Measurements from ENCODE around the gene TNS4.

TNS4 gene

DNA sequence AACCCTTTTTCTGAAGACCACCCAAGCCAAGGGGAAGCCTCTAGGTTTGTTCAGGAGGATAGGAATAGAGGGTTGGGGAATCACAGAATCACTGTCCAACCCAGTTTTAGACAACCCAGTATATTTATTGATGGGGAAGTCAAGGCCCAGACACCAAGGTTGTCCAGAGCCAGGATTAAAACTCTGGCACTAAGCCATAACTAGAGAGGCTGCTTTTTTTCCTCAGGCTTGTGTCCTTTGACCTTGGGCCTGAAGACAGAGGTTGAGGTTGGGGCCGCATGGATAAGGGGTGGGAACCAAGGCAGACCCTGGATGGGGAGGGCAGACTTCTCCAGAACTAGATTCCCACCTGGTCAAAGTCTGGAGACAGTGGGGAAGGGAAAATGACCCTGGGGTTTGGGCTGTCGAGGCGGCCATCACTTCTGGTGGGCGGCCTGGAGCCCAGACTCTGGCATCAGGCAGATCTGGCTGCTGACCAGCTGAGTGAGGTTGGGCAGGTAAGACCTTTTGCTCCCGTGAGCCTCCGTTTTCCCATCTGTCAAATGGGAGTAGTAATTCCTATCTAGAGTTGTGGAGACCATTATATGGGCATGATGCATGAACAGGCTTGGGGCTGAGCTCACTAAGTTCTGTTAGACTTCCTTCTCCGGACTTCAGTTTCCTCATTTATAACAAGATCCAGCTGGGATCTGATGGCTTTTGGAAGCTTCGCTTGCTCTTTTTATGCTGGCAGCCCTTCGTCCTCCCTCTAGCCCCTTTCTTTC, 40.3 kb downstream of the TNS4 start:
- no peak overlapping the region for H3K27ac ChIP-seq
- no peak for TF ChIP-seq CTCF (IDR thresholded peaks at IDR 0.05)
- TF ChIP-seq ZFX (IDR thresholded peaks at IDR 0.05; ENCODE audit: borderline replicate concordance) = no peak

GRCh38 chr17:40460604-40460967, 40.8 kb downstream of the TNS4 start:
- no peak overlapping the region for H3K27ac ChIP-seq
- no peak for TF ChIP-seq ZFX (IDR thresholded peaks at IDR 0.05; ENCODE audit: borderline replicate concordance)
- TF ChIP-seq CTCF (IDR thresholded peaks at IDR 0.05) = no peak

DNA sequence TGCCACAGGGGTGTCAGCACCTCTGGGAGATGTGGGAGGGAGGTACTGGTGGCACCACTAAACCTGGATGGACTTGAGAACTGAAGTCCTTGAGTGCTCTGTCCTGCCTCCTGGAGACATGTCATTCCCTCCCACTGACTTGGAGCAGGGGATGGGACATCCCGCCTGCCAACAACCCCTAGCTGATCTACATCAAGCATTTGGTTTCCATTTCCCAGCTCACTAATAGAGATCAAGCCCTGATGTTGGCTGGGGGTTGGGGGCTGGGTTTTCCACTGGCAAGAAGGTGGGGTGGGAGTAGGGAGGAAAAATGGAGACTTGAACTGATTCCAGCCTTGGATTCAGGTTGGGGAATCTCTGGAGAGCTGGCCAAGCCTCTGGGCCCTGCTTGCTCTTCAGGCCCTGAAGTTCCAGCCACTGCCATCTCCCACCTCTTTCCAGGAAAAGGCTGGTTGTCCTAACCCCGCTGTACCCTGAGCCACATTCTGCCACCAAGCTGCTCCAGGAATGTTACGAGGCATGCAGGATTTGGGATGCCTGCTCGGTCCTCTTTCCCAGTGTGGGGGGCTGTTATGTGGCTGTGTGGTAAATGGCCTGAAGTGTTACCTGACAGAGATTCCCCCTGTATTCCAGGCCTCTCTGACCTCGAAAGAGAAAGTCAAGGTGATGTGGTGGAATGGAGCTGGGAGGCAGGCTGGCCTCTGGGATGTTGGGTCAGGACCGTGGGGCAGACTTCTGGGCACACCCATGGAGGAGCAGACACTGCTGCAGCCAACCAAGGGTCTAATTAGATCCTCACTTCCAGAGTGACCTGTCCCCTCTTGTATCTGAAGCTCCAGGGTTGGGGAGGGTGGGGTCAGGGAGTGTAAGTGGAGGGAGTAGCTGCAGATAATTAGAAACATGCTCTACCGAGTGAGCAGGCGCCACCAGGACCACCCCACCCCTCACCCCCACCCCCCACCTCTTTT, 41.5 kb downstream of the TNS4 start:
- no peak overlapping the region for H3K27ac ChIP-seq
- no peak for TF ChIP-seq CTCF (IDR thresholded peaks at IDR 0.05)
- TF ChIP-seq ZFX (IDR thresholded peaks at IDR 0.05; ENCODE audit: borderline replicate concordance) = no peak

DNA sequence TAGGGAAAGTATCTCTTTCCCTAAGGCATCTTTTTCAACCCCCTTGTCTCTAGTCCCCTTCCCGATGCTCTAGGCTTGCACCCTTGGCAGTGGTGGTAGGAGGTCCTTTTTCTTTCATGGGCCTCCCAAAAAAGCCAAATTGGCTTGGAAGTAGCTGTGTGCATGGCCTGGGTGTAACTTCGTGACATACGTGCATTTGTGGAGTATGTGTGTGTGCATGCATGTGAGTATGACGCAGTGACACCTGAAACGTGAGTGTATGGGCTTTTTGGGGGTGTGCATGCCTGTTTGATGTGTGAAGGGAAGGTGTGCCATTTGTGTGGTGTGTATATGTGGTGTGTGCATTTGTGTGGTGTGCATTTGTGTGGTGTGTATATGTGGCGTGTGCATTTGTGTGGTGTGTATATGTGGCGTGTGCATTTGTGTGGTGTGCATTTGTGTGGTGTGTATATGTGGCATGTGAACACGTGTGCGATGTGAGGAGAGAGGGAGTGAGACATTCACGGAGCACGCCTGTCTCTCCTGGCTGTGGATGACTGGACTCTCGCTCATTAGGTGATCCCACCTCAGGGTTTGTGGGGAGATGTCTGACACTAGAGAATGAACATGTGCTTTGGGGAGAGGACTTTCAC, 42.5 kb downstream of the TNS4 start:
- no peak for TF ChIP-seq ZFX (IDR thresholded peaks at IDR 0.05; ENCODE audit: borderline replicate concordance)
- no peak for TF ChIP-seq CTCF (IDR thresholded peaks at IDR 0.05)

GRCh38 chr17:40457964-40458791, 43.2 kb downstream of the TNS4 start:
- H3K27ac ChIP-seq = no peak overlapping the region
- no peak for TF ChIP-seq ZFX (IDR thresholded peaks at IDR 0.05; ENCODE audit: borderline replicate concordance)
- no peak for TF ChIP-seq CTCF (IDR thresholded peaks at IDR 0.05)

More for the DNA sequence above, 42.5 kb downstream of the TNS4 start:
- no peak overlapping the region for H3K27ac ChIP-seq

DNA sequence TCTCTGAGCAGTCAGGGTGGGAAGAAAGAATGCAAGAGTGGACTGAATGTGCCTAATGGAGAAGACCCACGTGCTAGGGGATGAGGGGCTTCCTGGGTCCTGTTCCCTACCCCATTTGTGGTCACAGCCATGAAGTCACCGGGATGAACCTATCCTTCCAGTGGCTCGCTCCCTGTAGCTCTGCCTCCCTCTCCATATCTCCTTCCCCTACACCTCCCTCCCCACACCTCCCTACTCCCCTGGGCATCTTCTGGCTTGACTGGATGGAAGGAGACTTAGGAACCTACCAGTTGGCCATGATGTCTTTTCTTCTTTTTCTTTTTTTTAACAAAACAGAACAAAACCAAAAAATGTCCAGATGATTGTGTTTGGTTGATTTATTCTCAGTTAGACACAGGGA, 44.1 kb downstream of the TNS4 start:
- H3K27ac ChIP-seq = no peak overlapping the region
- no peak for TF ChIP-seq CTCF (IDR thresholded peaks at IDR 0.05)
- no peak for TF ChIP-seq ZFX (IDR thresholded peaks at IDR 0.05; ENCODE audit: borderline replicate concordance)

All from 22Rv1 (cell line).